ENCODE measurements around the gene LIPT2. TPM values are rescaled to one million over a fixed set of nuclear protein-coding genes. Genes with fewer than 3 reads are reported as not detected.

LIPT2 gene
- total RNA-seq, 1 experiment from 2014 or later = 8.6 TPM

- H3K27ac ChIP-seq (ENCODE audit: low read depth, low read length, poor library complexity, severe bottlenecking) = no peak overlapping the region
- CTCF ChIA-PET = no interaction called here
- BruUV-seq (replicated peaks) = no TSS peak
- no peaks in the 10 kb centered on the region for H3K4me1 ChIP-seq (ENCODE audit: insufficient read depth, low read length, poor library complexity, severe bottlenecking)
- no peaks in the 10 kb centered on the region for H3K36me3 ChIP-seq (ENCODE audit: insufficient read depth, low read length, poor library complexity, severe bottlenecking)
- TF ChIP-seq CTCF (conservative IDR thresholded peaks at IDR 0.05; ENCODE audit: low read depth, low read length) (no peak), EZH2 (IDR thresholded peaks at IDR 0.05; ENCODE audit: borderline replicate concordance, low read depth, low read length, poor library complexity, severe bottlenecking) (no peak)
- POLR2A ChIA-PET (ENCODE audit: low non-redundant PET) = no interaction called here
- intact Hi-C loops (cut with micrococcal nuclease; ENCODE audit: unreplicated experiment) = no loop called here
- H3K9me3 ChIP-seq (ENCODE audit: low read depth, low read length, poor library complexity, severe bottlenecking) = no peaks in the 10 kb centered on the region
- no peak for DNase-seq (ENCODE audit: low spot score)
- H3K27me3 ChIP-seq (replicated peaks; ENCODE audit: insufficient read depth, low read depth, low read length, poor library complexity) = no peaks in the 10 kb centered on the region
- no peak overlapping the region for H3K4me3 ChIP-seq (ENCODE audit: low read depth, low read length, poor library complexity, severe bottlenecking)
Measured at GRCh38 chr11:74521666-74522252, 28.2 kb upstream of the LIPT2 start.

DNA sequence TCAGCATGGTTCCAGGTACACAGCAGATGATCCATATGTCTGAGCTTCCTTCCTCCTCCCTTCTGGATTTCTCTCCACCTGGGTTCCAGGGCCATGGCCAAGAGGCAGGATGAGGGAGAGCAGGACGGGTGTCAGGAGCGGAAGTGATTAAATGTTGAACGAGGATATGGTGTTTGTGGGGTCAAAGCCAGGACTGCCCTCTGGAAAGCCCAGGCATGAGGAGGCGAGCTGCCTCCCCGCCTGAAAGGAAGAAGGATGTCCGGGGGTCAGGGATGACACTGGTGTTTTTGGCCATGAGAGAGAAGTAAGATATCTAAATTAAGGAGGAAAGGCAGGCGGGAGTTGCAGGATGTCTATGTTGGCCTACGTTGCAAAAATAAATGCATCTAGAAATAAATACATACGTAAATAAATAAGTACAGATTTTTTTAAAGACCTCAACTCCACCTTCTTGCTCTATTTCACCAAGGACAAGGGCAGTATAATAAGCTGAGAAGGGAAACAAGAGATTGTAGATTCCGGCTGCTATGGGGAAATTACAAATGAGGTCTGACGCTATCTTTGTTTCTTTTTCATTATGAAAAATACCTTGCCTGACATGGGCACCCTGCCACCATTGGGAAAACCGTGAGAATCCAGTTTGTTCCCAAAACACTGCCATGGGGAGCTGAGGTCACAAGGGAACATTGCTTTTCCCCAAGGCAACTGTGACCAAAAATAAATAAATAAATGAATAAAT, 27.6 kb upstream of the LIPT2 start:
- Histone ChIP-seq H3K4me3 (ENCODE audit: low read depth, low read length, poor library complexity, severe bottlenecking) (no peak overlapping the region), H3K27ac (ENCODE audit: low read depth, low read length, poor library complexity, severe bottlenecking) (no peak overlapping the region), H3K9me3 (ENCODE audit: low read depth, low read length, poor library complexity, severe bottlenecking) (no peaks in the 10 kb centered on the region), H3K4me1 (ENCODE audit: insufficient read depth, low read length, poor library complexity, severe bottlenecking) (no peaks in the 10 kb centered on the region), H3K36me3 (ENCODE audit: insufficient read depth, low read length, poor library complexity, severe bottlenecking) (no peaks in the 10 kb centered on the region), H3K27me3 (replicated peaks; ENCODE audit: insufficient read depth, low read depth, low read length, poor library complexity) (no peaks in the 10 kb centered on the region)
- no peak for DNase-seq (ENCODE audit: low spot score)
- TF ChIP-seq CTCF (conservative IDR thresholded peaks at IDR 0.05; ENCODE audit: low read depth, low read length) (no peak), EZH2 (IDR thresholded peaks at IDR 0.05; ENCODE audit: borderline replicate concordance, low read depth, low read length, poor library complexity, severe bottlenecking) (no peak)
- POLR2A ChIA-PET (ENCODE audit: low non-redundant PET) = no interaction called here
- CTCF ChIA-PET = no interaction called here
- intact Hi-C loops (cut with micrococcal nuclease; ENCODE audit: unreplicated experiment) = no loop called here
- no TSS peak for BruUV-seq (replicated peaks)

GRCh38 chr11:74520316-74520715, 26.8 kb upstream of the LIPT2 start:
- TF ChIP-seq EZH2 (IDR thresholded peaks at IDR 0.05; ENCODE audit: borderline replicate concordance, low read depth, low read length, poor library complexity, severe bottlenecking) = no peak
- no peak for TF ChIP-seq CTCF (conservative IDR thresholded peaks at IDR 0.05; ENCODE audit: low read depth, low read length)
- CTCF ChIA-PET = no interaction called here
- no peak overlapping the region for H3K27ac ChIP-seq (ENCODE audit: low read depth, low read length, poor library complexity, severe bottlenecking)
- H3K9me3 ChIP-seq (ENCODE audit: low read depth, low read length, poor library complexity, severe bottlenecking) = no peaks in the 10 kb centered on the region
- DNase-seq (ENCODE audit: low spot score) = no peak
- H3K4me3 ChIP-seq (ENCODE audit: low read depth, low read length, poor library complexity, severe bottlenecking) = no peak overlapping the region
- H3K36me3 ChIP-seq (ENCODE audit: insufficient read depth, low read length, poor library complexity, severe bottlenecking) = no peaks in the 10 kb centered on the region
- POLR2A ChIA-PET (ENCODE audit: low non-redundant PET) = no interaction called here
- H3K4me1 ChIP-seq (ENCODE audit: insufficient read depth, low read length, poor library complexity, severe bottlenecking) = no peaks in the 10 kb centered on the region
- no TSS peak for BruUV-seq (replicated peaks)
- H3K27me3 ChIP-seq (replicated peaks; ENCODE audit: insufficient read depth, low read depth, low read length, poor library complexity) = no peaks in the 10 kb centered on the region
- intact Hi-C loops (cut with micrococcal nuclease; ENCODE audit: unreplicated experiment) = no loop called here
